CD4-positive, CD25-positive, alpha-beta regulatory T cell (primary cell): Measurements from ENCODE around the gene RAB40B. TPM values are rescaled to one million over a fixed set of nuclear protein-coding genes. Genes with fewer than 3 reads are reported as not detected.
A peak's percentile ranks its signal among the peaks of the same experiment; 100 is the strongest.

Experiments
- ATAC-seq, 2 donors: fragments of 150-1000 bp; cut with Tn5 transposase; one replicate each; pipeline ENCODE4 v1.10.0; 2021; ENCODE audit warnings: low read depth in 2 of 2, moderate number of reproducible peaks in 2 of 2, moderate library complexity in 1 of 2
- DNase-seq, 3 donors: peaks; one replicate each; pipeline versions ENCODE4 v3.0.0 to v3.0.0-alpha.2; 2012 to 2022; ENCODE audit warnings: mixed read lengths in 1 of 3
- H3K27ac ChIP-seq: one replicate; pipeline ENCODE4 v1.7.0; 2013; ENCODE audit warnings: mild to moderate bottlenecking, low read length; ENCODE audit not compliant: insufficient read depth, poor library complexity, severe bottlenecking
- H3K27me3 ChIP-seq: one replicate; pipeline ENCODE4 v1.7.0; 2013; ENCODE audit warnings: low read length; ENCODE audit not compliant: control insufficient read depth, insufficient read depth
- H3K36me3 ChIP-seq: one replicate; pipeline ENCODE4 v1.7.0; 2013; ENCODE audit warnings: mild to moderate bottlenecking, low read length, moderate library complexity; ENCODE audit not compliant: control insufficient read depth, insufficient read depth
- H3K4me1 ChIP-seq: 2 replicates; pipeline ENCODE4 v1.7.0; 2013; ENCODE audit warnings: mild to moderate bottlenecking, low read length; ENCODE audit not compliant: insufficient read depth, control insufficient read depth, poor library complexity, severe bottlenecking
- H3K4me3 ChIP-seq: one replicate; pipeline ENCODE4 v1.7.0; 2013; ENCODE audit warnings: low read depth, mild to moderate bottlenecking, low read length, moderate library complexity
- H3K9me3 ChIP-seq, 2 experiments: 1 replicate in 1 of 2; 2 replicates in 1 of 2; pipeline ENCODE4 v1.7.0; 2013; ENCODE audit warnings: low read length in 2 of 2, mild to moderate bottlenecking in 1 of 2, moderate library complexity in 1 of 2; ENCODE audit not compliant: control insufficient read depth in 2 of 2
- H3K27ac Mint-ChIP-seq, 3 donors: one replicate each; pipeline ENCODE4 v1.8.0; 2020 to 2022; ENCODE audit warnings: mild to moderate bottlenecking in 3 of 3, mixed read lengths in 3 of 3, moderate library complexity in 2 of 3
- H3K27me3 Mint-ChIP-seq: one replicate; pipeline ENCODE4 v1.8.0; 2022; ENCODE audit warnings: mild to moderate bottlenecking, mixed read lengths
- H3K36me3 Mint-ChIP-seq: one replicate; pipeline ENCODE4 v1.8.0; 2020; ENCODE audit warnings: mixed read lengths
- H3K4me1 Mint-ChIP-seq, 4 donors: one replicate each; pipeline ENCODE4 v1.8.0; 2020 to 2022; ENCODE audit warnings: mixed read lengths in 4 of 4, mild to moderate bottlenecking in 1 of 4
- H3K4me3 Mint-ChIP-seq, 4 donors: one replicate each; pipeline ENCODE4 v1.8.0; 2020 to 2022; ENCODE audit warnings: mild to moderate bottlenecking in 4 of 4, mixed read lengths in 4 of 4, moderate library complexity in 3 of 4
- H3K9me3 Mint-ChIP-seq, 7 donors: one replicate each; pipeline ENCODE4 v1.8.0; 2020 to 2022; ENCODE audit warnings: mixed read lengths in 7 of 7, mild to moderate bottlenecking in 3 of 7, moderate library complexity in 2 of 7
- polyA plus RNA-seq, 4 donors: library from polyadenylated mRNA; unstranded; fragments of 300-500 nt; fragmentation: Illumina TruSeq; gene quantifications; one replicate each; pipeline ENCODE4 v1.2.3, GENCODE V29; 2021
- total RNA-seq: library from RNA; stranded (reverse); gene quantifications from one replicate; pipeline ENCODE4 v1.2.3, GENCODE V29; 2022

The RAB40B gene
- total and polyA plus RNA-seq, 5 donors from 2014 or later = 2.2 to 5.3 (median 4.1) TPM

GRCh38 chr17:82647593-82648164 is 50.8 kb downstream of the RAB40B start:
- no peak for ATAC-seq
- H3K9me3 Mint-ChIP-seq = peaks cover 0 to 2% (median 0%) of the 10 kb centered on the region in 7 donors
- peak overlapping the region; percentile 94 for H3K27ac ChIP-seq
- DNase-seq = peak; percentile 35 to 63 (median 39)
- no peaks in the 10 kb centered on the region for H3K9me3 ChIP-seq
- peaks cover 9 to 30% (median 14%) of the 10 kb centered on the region in 4 donors for H3K4me1 Mint-ChIP-seq
- H3K4me3 Mint-ChIP-seq = peak overlapping the region; percentile 86 to 94 (median 90)
- peaks cover 18% of the 10 kb centered on the region for H3K36me3 ChIP-seq
- no peaks in the 10 kb centered on the region for H3K27me3 ChIP-seq
- peaks cover 3% of the 10 kb centered on the region for H3K36me3 Mint-ChIP-seq
- peaks cover 25% of the 10 kb centered on the region for H3K4me1 ChIP-seq
- peak overlapping the region in 1 of 3 donors; percentile 82 for H3K27ac Mint-ChIP-seq
- peak overlapping the region; percentile 71 for H3K4me3 ChIP-seq
- peaks cover 5% of the 10 kb centered on the region for H3K27me3 Mint-ChIP-seq

GRCh38 chr17:82645516-82645915 is 53.0 kb downstream of the RAB40B start:
- DNase-seq (no peak), ATAC-seq (no peak)
- Mint-ChIP-seq H3K9me3 (peaks cover 0 to 2% (median 0%) of the 10 kb centered on the region in 7 donors), H3K27me3 (peaks cover 2% of the 10 kb centered on the region), H3K36me3 (peaks cover 10% of the 10 kb centered on the region), H3K27ac (peak overlapping the region in 1 of 3 donors; percentile 15), H3K4me1 (peaks cover 9 to 40% (median 14%) of the 10 kb centered on the region in 4 donors), H3K4me3 (peak overlapping the region; percentile 31 to 94 (median 74))
- H3K9me3 ChIP-seq = no peaks in the 10 kb centered on the region
- peaks cover 25% of the 10 kb centered on the region for H3K4me1 ChIP-seq
- peaks cover 30% of the 10 kb centered on the region for H3K36me3 ChIP-seq
- no peak overlapping the region for H3K4me3 ChIP-seq
- H3K27me3 ChIP-seq = no peaks in the 10 kb centered on the region
- H3K27ac ChIP-seq = no peak overlapping the region

GRCh38 chr17:82644148-82644547 is 54.4 kb downstream of the RAB40B start:
- peaks cover 31% of the 10 kb centered on the region for H3K36me3 ChIP-seq
- peaks cover 9 to 49% (median 18%) of the 10 kb centered on the region in 4 donors for H3K4me1 Mint-ChIP-seq
- no peaks in the 10 kb centered on the region for H3K9me3 ChIP-seq
- ATAC-seq (no peak), DNase-seq (no peak)
- peaks cover 15% of the 10 kb centered on the region for H3K36me3 Mint-ChIP-seq
- peaks cover 29% of the 10 kb centered on the region for H3K4me1 ChIP-seq
- no peaks in the 10 kb centered on the region for H3K27me3 Mint-ChIP-seq
- H3K9me3 Mint-ChIP-seq = peaks cover 0 to 2% (median 0%) of the 10 kb centered on the region in 7 donors
- H3K27me3 ChIP-seq = no peaks in the 10 kb centered on the region
- no peak overlapping the region for H3K4me3 ChIP-seq
- H3K4me3 Mint-ChIP-seq = peak overlapping the region in 1 of 4 donors; percentile 21
- H3K27ac Mint-ChIP-seq = peak overlapping the region in 1 of 3 donors; percentile 32
- no peak overlapping the region for H3K27ac ChIP-seq

GRCh38 chr17:82642022-82642421 is 56.5 kb downstream of the RAB40B start:
- peaks cover 0 to 6% (median 0%) of the 10 kb centered on the region in 7 donors for H3K9me3 Mint-ChIP-seq
- ATAC-seq (no peak), DNase-seq (no peak)
- peaks cover 9 to 56% (median 27%) of the 10 kb centered on the region in 4 donors for H3K4me1 Mint-ChIP-seq
- Histone ChIP-seq H3K27ac (no peak overlapping the region), H3K4me1 (peaks cover 22% of the 10 kb centered on the region), H3K9me3 (peaks cover 0 to 3% of the 10 kb centered on the region in 2 experiments), H3K36me3 (peaks cover 40% of the 10 kb centered on the region), H3K4me3 (no peak overlapping the region), H3K27me3 (no peaks in the 10 kb centered on the region)
- H3K27ac Mint-ChIP-seq = no peak overlapping the region
- peak overlapping the region in 2 of 4 donors; percentile 38 to 54 for H3K4me3 Mint-ChIP-seq
- H3K27me3 Mint-ChIP-seq = no peaks in the 10 kb centered on the region
- peaks cover 21% of the 10 kb centered on the region for H3K36me3 Mint-ChIP-seq

GRCh38 chr17:82640036-82640435 is 58.5 kb downstream of the RAB40B start:
- H3K36me3 ChIP-seq = peaks cover 48% of the 10 kb centered on the region
- Mint-ChIP-seq H3K36me3 (peaks cover 30% of the 10 kb centered on the region), H3K27me3 (no peaks in the 10 kb centered on the region), H3K9me3 (peaks cover 0 to 11% (median 0%) of the 10 kb centered on the region in 7 donors), H3K27ac (no peak overlapping the region), H3K4me3 (no peak overlapping the region), H3K4me1 (peaks cover 0 to 44% (median 18%) of the 10 kb centered on the region in 4 donors)
- H3K4me1 ChIP-seq = peaks cover 5% of the 10 kb centered on the region
- H3K27ac ChIP-seq = no peak overlapping the region
- H3K9me3 ChIP-seq = peaks cover 0 to 3% of the 10 kb centered on the region in 2 experiments
- no peak overlapping the region for H3K4me3 ChIP-seq
- H3K27me3 ChIP-seq = no peaks in the 10 kb centered on the region
- ATAC-seq (no peak), DNase-seq (no peak)

GRCh38 chr17:82639628-82640027 is 58.9 kb downstream of the RAB40B start:
- no peak overlapping the region for H3K27ac ChIP-seq
- Mint-ChIP-seq H3K9me3 (peaks cover 0 to 11% (median 0%) of the 10 kb centered on the region in 7 donors), H3K36me3 (peaks cover 30% of the 10 kb centered on the region), H3K4me1 (peaks cover 0 to 46% (median 18%) of the 10 kb centered on the region in 4 donors), H3K4me3 (no peak overlapping the region), H3K27ac (no peak overlapping the region), H3K27me3 (no peaks in the 10 kb centered on the region)
- peaks cover 0 to 3% of the 10 kb centered on the region in 2 experiments for H3K9me3 ChIP-seq
- no peak overlapping the region for H3K4me3 ChIP-seq
- peaks cover 51% of the 10 kb centered on the region for H3K36me3 ChIP-seq
- no peak for ATAC-seq
- H3K27me3 ChIP-seq = no peaks in the 10 kb centered on the region
- no peak for DNase-seq
- peaks cover 5% of the 10 kb centered on the region for H3K4me1 ChIP-seq

- no peaks in the 10 kb centered on the region for H3K27me3 ChIP-seq
- H3K4me1 ChIP-seq = peaks cover 5% of the 10 kb centered on the region
- DNase-seq = no peak
- Mint-ChIP-seq H3K27ac (no peak overlapping the region), H3K9me3 (peaks cover 0 to 11% (median 0%) of the 10 kb centered on the region in 7 donors), H3K36me3 (peaks cover 30% of the 10 kb centered on the region), H3K4me1 (peaks cover 0 to 54% (median 18%) of the 10 kb centered on the region in 4 donors), H3K4me3 (peak overlapping the region in 1 of 4 donors; percentile 21), H3K27me3 (no peaks in the 10 kb centered on the region)
- no peak for ATAC-seq
- H3K4me3 ChIP-seq = no peak overlapping the region
- H3K9me3 ChIP-seq = peaks cover 0 to 3% of the 10 kb centered on the region in 2 experiments
- H3K36me3 ChIP-seq = peaks cover 48% of the 10 kb centered on the region
- no peak overlapping the region for H3K27ac ChIP-seq
Measured at GRCh38 chr17:82638183-82638773, 60.2 kb downstream of the RAB40B start.
